ENCODE measurements around the gene FAM171A2. TPM values are rescaled to one million over a fixed set of nuclear protein-coding genes. Genes with fewer than 3 reads are reported as not detected.

The FAM171A2 gene
- total and polyA plus RNA-seq, 2 of the 8 experiments (the other 6 are each of a cell fraction or from before 2014, with no cell fraction given): 21.9 to 24.1 TPM

GRCh38 chr17:44326861-44327444 is 36.7 kb downstream of the FAM171A2 start (continued):
- TF ChIP-seq SAP30 (IDR thresholded peaks at IDR 0.05; ENCODE audit: insufficient read depth, insufficient replicate concordance, low read length) (no peak), CEBPB (IDR thresholded peaks at IDR 0.05; ENCODE audit: low read depth, low read length) (no peak), CHD7 (IDR thresholded peaks at IDR 0.05; ENCODE audit: insufficient replicate concordance, low read length) (no peak), RNF2 (IDR thresholded peaks at IDR 0.05; ENCODE audit: borderline replicate concordance, low read depth, low read length, missing control alignments, poor library complexity, severe bottlenecking) (no peak), POLR2A (IDR thresholded peaks at IDR 0.05; ENCODE audit: control extremely low read depth in 1 of 2, low read depth in 2 of 2, low read length in 2 of 2) (no peak), BACH1 (IDR thresholded peaks at IDR 0.05; ENCODE audit: low read length) (peak; percentile 31; the same call in 1 of the 2 replicates), RXRA (IDR thresholded peaks at IDR 0.05; ENCODE audit: insufficient read depth, low read depth, low read length) (no peak), TCF12 (IDR thresholded peaks at IDR 0.05; ENCODE audit: low read depth, low read length) (peak; percentile 54; the same call in 1 of the 2 replicates), SIX5 (IDR thresholded peaks at IDR 0.05; ENCODE audit: low read depth, low read length) (no peak), NANOG (IDR thresholded peaks at IDR 0.05; ENCODE audit: insufficient read depth, low read depth, low read length, poor library complexity, severe bottlenecking) (no peak), YY1 (IDR thresholded peaks at IDR 0.05; ENCODE audit: low read depth, low read length) (no peak)

Measured in H1 (cell line).